Jurkat, Clone E6-1 (cell line): ENCODE data around the gene CD274. TPM values are rescaled to one million over a fixed set of nuclear protein-coding genes. Genes with fewer than 3 reads are reported as not detected.
"Not testable (repeated sequence)": the region's sequence is repeated elsewhere in the genome, so short reads cannot be mapped to it uniquely, and the experiment has no call there.

Source experiments
- DNase-seq: peaks from one replicate; pipeline ENCODE4 v3.0.0-alpha.2; 2011; ENCODE audit warnings: low read depth, low spot score
- H3K4me3 ChIP-seq: 2 replicates; pipeline ENCODE4 v1.5.1; 2011; ENCODE audit warnings: mild to moderate bottlenecking, low read length, control low read depth, moderate library complexity
- polyA plus RNA-seq: library from polyadenylated mRNA; unstranded; fragments of >200 nt; gene quantifications from one replicate; pipeline ENCODE4 v1.2.1, GENCODE V29; 2012; ENCODE audit warnings: missing spikeins; ENCODE audit not compliant: insufficient read length, insufficient read depth

CD274 gene
- polyA plus RNA-seq: 1.4 TPM

GRCh38 chr9:5450359-5451091 lies at the start of gene CD274:
TSS of gene CD274 (plus strand) at chr9:5450542. CDS start at chr9:5456114, 5,572 bp downstream.
- peak within 1 kb of the TSS; percentile 61 for H3K4me3 ChIP-seq
- peak; percentile 50 for DNase-seq

DNA sequence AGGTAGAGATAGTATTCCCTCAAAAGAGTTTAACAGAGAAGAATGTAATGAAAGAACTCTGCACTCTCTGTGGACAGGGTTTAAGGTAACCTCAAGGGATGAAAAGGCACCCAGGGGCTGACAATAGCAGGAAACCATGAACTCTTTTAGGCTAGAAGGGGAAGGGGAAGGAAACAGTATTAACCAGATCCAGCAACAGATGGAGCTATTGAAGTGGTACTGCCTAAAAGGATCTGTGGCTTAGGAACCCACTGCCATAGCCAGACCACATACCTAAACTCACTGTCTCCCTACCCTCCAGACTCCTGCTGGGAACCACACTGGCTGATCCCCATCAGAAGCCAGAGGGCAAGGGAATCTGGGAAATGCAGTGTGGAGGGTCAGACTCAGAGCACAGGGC lies 48.1 kb upstream of the CD274 start:
- H3K4me3 ChIP-seq: no peak overlapping the region
- peak; percentile 83 for DNase-seq

DNA sequence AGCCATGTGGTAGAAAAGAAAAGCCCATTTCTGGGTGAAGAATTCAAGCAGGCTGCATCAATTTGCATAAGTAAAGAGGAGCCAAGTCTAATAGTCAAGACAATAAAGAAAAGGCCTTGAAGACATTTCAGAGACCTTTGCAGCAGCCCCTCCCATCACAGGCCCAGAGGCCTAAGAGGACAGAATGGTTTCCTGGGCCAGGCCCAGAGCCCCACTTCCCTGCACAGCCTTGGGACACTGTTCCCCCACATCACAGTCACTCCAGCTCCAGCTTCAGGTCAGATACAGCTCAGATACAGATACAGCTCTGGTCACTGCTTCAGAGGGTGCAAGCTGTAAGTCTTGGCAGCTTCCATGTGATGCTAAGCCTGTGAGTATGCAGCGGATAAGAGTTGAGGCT lies 41.7 kb upstream of the CD274 start:
- no peak overlapping the region for H3K4me3 ChIP-seq
- DNase-seq: no peak

- no peak for DNase-seq
- no peak overlapping the region for H3K4me3 ChIP-seq
Observed at GRCh38 chr9:5416953-5417352, 33.4 kb upstream of the CD274 start.

GRCh38 chr9:5418481-5418880 lies 31.9 kb upstream of the CD274 start:
- no peak for DNase-seq
- no peak overlapping the region for H3K4me3 ChIP-seq

- DNase-seq: no peak
- no peak overlapping the region for H3K4me3 ChIP-seq
Observed at GRCh38 chr9:5419987-5420386, 30.4 kb upstream of the CD274 start.

DNA sequence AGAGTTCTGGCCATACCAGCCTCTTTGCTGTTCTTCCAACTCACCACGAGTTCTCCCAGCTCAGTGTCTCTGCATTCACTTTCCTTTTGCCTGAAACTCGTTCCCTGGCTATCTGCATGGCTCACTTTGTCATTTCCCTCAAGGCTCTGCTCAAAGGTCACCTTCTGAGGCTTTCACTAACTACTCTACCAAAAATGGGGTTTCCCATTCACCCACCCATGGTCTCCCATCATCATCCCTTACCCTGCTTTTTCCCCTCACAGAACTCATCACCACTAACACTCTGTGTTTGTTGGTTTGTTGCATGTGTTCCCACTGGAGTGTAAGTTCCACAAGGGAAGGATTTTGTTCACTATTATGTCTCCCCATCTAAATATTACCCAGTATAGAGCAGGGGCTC lies 29.2 kb upstream of the CD274 start:
- no peak for DNase-seq
- H3K4me3 ChIP-seq: no peak overlapping the region

GRCh38 chr9:5422276-5422675 lies 28.1 kb upstream of the CD274 start:
- no peak overlapping the region for H3K4me3 ChIP-seq
- no peak for DNase-seq

DNA sequence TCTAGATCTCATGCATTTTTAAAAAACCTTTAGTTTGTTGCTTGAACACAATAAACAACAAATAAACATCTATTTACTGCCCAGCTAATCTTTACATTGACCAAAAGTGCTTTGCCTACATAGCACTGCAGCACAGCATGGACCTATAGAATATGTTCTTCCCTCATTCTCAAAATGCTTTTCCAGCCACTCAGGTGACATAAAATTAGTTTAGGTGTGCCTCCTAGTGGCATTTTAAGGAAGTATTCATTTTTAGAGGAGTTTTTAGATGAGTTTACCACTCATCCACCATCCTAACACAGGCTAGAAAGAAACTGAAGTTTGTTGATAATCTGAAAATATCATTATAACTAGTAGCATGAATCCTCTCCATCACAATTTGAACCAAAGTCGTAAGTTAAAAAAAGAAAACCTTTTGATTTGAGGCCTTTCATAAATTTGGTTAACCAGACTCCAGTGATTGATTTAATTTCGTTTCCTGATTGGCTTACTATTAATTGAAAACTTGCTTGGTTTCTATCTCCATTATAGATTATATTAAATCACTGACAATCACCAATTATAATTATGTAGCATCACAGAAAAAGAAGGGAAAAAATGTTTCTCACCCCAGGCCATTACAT lies 25.2 kb upstream of the CD274 start:
- peak; percentile 55 for DNase-seq
- no peak overlapping the region for H3K4me3 ChIP-seq

GRCh38 chr9:5427005-5427404 lies 23.3 kb upstream of the CD274 start:
- no peak overlapping the region for H3K4me3 ChIP-seq
- DNase-seq: no peak

DNA sequence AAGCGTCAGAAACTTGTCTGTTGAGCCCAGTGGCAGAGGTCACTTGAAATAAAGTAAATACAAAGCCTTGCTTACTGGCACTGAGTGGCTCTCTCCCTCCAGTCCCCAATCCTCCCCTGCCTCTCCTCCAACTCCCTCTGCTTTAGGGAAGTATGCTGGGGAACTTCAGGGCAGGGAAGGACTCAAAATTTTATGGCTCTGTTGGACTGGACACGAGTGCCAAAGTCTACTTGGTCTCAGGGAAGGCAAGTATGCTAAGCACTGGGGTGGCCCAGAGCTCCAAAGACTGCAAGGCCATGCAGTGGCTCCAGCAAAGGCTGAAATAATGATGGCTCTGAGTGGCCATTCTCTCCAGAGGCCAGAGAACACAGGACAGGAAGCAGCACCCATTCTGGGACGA lies 22.2 kb upstream of the CD274 start:
- DNase-seq: no peak
- H3K4me3 ChIP-seq: no peak overlapping the region

GRCh38 chr9:5428794-5429528 lies 21.4 kb upstream of the CD274 start:
- H3K4me3 ChIP-seq: no peak overlapping the region
- DNase-seq: no peak

DNA sequence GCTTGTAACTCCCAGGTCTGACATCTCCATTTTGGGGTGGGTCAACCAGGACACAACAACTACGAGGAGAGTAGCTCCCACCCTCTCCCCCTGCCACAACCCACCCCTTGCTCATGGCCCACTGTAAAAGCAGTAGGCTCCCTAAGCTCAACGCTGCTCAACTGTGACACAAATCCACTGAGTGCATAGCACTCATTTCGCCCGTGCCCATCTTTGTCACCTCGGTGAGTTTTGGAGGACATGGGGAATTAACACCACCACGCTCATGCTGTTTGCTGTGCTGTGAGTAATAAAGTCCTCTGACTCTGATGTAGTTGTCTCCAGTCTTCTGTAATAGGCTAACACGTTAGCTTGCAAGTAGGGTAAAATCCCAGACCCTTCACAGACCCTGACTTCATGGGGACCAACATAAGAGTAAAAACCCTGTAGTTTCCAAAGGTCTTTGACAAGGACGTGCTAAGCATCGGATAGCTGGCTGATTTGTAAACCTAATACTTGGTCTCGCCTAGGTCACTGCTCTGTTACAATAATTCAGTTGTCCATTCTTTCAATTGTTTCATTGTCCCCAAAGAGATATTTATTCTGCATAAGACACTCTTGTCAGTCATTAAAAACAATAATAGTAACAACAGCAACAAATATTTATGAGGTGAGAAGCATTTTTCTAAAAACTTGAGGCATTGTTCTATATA lies 20.3 kb upstream of the CD274 start:
- no peak for DNase-seq
- no peak overlapping the region for H3K4me3 ChIP-seq

DNA sequence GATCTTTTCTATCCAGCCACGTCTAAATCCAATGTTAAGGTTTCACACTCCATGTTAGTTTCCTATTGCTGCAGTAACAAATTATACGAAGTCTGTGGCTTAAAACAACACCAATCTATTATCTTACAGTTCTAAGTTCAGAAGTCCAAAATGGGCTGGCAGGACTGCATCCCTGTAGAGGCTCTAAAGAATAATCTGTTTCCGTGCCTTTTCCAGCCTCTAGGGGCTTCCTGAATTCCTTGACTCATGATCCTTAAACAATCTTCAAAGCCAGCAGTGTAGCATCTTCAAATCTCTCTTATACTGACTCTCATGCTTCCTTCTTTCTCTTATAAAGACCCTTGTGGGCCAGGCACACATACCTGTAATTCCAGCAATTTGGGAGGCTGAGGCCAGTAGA lies 19.4 kb upstream of the CD274 start:
- DNase-seq: no peak
- H3K4me3 ChIP-seq: no peak overlapping the region

- not testable (repeated sequence) for DNase-seq, H3K4me3 ChIP-seq
Observed at GRCh38 chr9:5432890-5433289, 17.5 kb upstream of the CD274 start.

- not testable (repeated sequence) for H3K4me3 ChIP-seq, DNase-seq
Observed at GRCh38 chr9:5433328-5433727, 17.0 kb upstream of the CD274 start.

- not testable (repeated sequence) for DNase-seq, H3K4me3 ChIP-seq
Observed at GRCh38 chr9:5433841-5434810, 16.2 kb upstream of the CD274 start.

- no peak overlapping the region for H3K4me3 ChIP-seq
- DNase-seq: no peak
Observed at GRCh38 chr9:5435912-5436311, 14.4 kb upstream of the CD274 start.

- DNase-seq: no peak
- H3K4me3 ChIP-seq: no peak overlapping the region
Observed at GRCh38 chr9:5436441-5436840, 13.9 kb upstream of the CD274 start.
